ENCODE data around the gene KLC3. TPM values are rescaled to one million over a fixed set of nuclear protein-coding genes. Genes with fewer than 3 reads are reported as not detected.

The KLC3 gene
- total RNA-seq, 2 donors from 2014 or later: 3.4 to 7.0 TPM

DNA sequence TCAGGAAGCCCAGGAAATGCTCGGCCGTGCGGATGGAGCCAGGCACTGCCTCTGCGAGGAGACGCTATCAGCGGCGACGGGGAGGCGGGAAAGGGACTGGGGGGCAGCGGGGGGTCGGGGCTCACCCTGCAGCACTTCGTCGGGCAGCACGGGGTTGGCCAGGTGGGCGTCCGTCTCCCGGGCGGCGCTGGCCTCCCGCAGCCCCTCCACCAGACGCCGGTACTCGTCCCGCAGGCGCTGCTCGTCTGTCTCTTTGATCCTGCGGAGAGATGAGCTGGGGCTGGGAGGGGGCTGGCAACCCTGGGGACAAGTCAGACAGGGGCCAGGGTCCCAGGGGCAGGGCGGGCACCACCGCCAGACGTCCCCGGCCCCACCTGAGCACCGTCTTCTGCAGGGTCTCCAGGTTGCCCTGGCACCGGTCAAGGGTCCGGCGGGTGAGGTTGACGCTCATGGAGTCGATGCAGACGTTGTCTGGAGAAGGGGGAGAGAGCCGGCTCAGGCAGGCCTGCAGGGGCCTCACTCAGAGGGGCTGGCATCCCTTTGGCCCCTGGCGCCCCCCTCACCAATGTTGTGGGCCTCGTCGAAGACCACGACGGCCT, 23.4 kb downstream of the KLC3 start:
- WGBS: 91% methylated on average over 44 of the region's 44 CpGs

DNA sequence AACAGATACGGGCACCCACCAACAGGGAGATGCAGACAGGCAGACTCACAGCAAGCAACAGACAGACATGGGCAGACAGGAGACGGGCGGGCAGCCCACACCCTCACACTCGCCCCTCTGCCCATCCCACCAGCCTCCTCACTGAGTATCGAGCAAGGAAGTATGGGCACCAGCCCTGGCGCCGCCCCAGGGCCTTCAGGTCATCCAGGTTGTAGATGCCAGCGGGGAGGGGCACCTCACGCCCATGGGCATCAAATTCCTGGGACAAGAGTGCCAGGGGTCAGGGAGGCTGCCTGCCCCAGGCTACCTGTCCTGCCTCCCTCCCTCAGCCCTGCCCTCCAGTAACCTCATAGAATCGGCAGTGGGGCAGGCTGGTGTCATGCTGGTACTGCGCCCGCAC, 24.1 kb downstream of the KLC3 start:
- DNase-seq (ENCODE audit: low spot score): no peak
- Histone ChIP-seq H3K4me3 (no peak overlapping the region), H3K27ac (no peak overlapping the region), H3K4me1 (replicated peaks) (no peaks in the 10 kb centered on the region), H3K9me3 (no peaks in the 10 kb centered on the region), H3K36me3 (no peaks in the 10 kb centered on the region), H3K27me3 (replicated peaks; ENCODE audit: insufficient read depth) (no peaks in the 10 kb centered on the region)
- intact Hi-C loops (cut with DNase I): no loop called here
- TF ChIP-seq POLR2A (IDR thresholded peaks at IDR 0.05) (no peak), POLR2AphosphoS5 (IDR thresholded peaks at IDR 0.05) (no peak)
- TF ChIP-seq, protein P1, sequence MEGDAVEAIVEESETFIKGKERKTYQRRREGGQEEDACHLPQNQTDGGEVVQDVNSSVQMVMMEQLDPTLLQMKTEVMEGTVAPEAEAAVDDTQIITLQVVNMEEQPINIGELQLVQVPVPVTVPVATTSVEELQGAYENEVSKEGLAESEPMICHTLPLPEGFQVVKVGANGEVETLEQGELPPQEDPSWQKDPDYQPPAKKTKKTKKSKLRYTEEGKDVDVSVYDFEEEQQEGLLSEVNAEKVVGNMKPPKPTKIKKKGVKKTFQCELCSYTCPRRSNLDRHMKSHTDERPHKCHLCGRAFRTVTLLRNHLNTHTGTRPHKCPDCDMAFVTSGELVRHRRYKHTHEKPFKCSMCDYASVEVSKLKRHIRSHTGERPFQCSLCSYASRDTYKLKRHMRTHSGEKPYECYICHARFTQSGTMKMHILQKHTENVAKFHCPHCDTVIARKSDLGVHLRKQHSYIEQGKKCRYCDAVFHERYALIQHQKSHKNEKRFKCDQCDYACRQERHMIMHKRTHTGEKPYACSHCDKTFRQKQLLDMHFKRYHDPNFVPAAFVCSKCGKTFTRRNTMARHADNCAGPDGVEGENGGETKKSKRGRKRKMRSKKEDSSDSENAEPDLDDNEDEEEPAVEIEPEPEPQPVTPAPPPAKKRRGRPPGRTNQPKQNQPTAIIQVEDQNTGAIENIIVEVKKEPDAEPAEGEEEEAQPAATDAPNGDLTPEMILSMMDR (IDR thresholded peaks at IDR 0.05): no peak
- WGBS: 87% methylated on average over 10 of the region's 12 CpGs

More for the DNA sequence above, 23.4 kb downstream of the KLC3 start:
- no peaks in the 10 kb centered on the region for H3K27me3 ChIP-seq (replicated peaks; ENCODE audit: insufficient read depth)
- TF ChIP-seq, protein P1 (IDR thresholded peaks at IDR 0.05): no peak
- TF ChIP-seq POLR2AphosphoS5 (IDR thresholded peaks at IDR 0.05): no peak
- DNase-seq (ENCODE audit: low spot score): no peak
- no peak overlapping the region for H3K4me3 ChIP-seq
- H3K4me1 ChIP-seq (replicated peaks): no peaks in the 10 kb centered on the region
- H3K27ac ChIP-seq: no peak overlapping the region
- H3K9me3 ChIP-seq: no peaks in the 10 kb centered on the region
- intact Hi-C loops (cut with DNase I): no loop called here
- H3K36me3 ChIP-seq: no peaks in the 10 kb centered on the region

DNA sequence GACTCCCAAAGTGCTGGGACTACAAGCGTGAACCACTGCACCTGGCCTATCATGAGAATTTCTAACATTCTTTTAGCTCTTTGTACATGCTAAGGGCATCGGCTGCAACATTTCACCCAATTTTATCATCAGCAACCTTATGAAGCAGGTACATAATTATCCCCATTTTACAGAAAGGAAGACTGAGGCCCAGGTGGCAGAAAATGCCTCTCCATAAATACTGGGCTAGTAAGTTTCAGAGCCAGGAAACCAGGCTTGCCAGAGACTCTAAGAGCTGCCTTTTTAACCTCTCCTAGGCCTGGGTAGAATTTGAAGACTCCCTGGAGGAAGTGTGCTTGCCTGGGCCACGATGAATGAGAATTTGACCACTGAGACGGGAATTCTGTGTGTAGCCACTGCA, 27.6 kb downstream of the KLC3 start:
- Histone ChIP-seq H3K4me1 (replicated peaks) (no peaks in the 10 kb centered on the region), H3K27me3 (replicated peaks; ENCODE audit: insufficient read depth) (no peaks in the 10 kb centered on the region), H3K36me3 (no peaks in the 10 kb centered on the region), H3K4me3 (no peak overlapping the region), H3K9me3 (no peaks in the 10 kb centered on the region), H3K27ac (no peak overlapping the region)
- no peak for TF ChIP-seq POLR2A (IDR thresholded peaks at IDR 0.05)
- TF ChIP-seq, protein P1 (IDR thresholded peaks at IDR 0.05): no peak
- 98% methylated on average over 4 of the region's 4 CpGs for WGBS
- DNase-seq (ENCODE audit: low spot score): no peak
- intact Hi-C loops (cut with DNase I): no loop called here

DNA sequence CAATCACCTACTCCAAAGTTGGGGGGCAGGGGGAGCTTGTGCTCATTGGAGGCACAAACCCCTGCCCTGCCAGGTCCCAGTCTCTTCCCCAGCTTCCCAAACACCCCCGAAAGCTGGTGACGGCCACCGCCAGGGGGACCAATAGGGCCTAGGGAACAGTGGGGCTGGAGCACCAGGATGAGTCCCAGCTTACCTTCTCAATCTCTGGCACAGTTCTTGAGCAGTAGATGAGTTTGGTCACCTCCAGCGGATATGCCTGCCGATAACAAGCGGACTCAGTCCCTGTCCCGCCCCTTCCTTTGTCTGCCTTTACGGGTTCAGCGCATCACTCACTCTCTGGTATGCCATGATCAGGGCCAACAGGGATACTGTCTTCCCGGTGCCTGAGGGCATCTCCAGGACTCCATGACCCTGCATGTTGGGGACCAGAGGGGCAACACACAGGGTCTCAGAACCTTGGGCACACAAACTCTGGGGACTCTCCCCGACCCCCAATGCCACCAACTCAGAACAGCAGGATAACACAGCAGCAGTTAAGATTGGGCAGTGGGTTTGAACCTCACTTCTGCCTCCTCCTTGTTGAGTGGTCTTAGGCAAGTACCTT, 28.3 kb downstream of the KLC3 start:
- TF ChIP-seq, protein P1 (IDR thresholded peaks at IDR 0.05): no peak
- TF ChIP-seq POLR2AphosphoS5 (IDR thresholded peaks at IDR 0.05) (no peak), POLR2A (IDR thresholded peaks at IDR 0.05) (no peak)
- intact Hi-C loops (cut with DNase I): no loop called here
- H3K4me1 ChIP-seq (replicated peaks): no peaks in the 10 kb centered on the region
- H3K4me3 ChIP-seq: no peak overlapping the region
- DNase-seq (ENCODE audit: low spot score): no peak
- H3K27ac ChIP-seq: no peak overlapping the region
- no peaks in the 10 kb centered on the region for H3K36me3 ChIP-seq
- WGBS: 82% methylated on average over 11 of the region's 11 CpGs
- H3K9me3 ChIP-seq: no peaks in the 10 kb centered on the region
- no peaks in the 10 kb centered on the region for H3K27me3 ChIP-seq (replicated peaks; ENCODE audit: insufficient read depth)
